Keratinocyte (primary cell): ENCODE data around the gene SCAMP4. TPM values are rescaled to one million over a fixed set of nuclear protein-coding genes. Genes with fewer than 3 reads are reported as not detected.

ENCODE experiments used
- DNase-seq: peaks from one replicate; pipeline ENCODE4 v3.0.0-alpha.2; 2011; ENCODE audit warnings: low read depth, missing footprints, low spot score
- FAIRE-seq: peaks from 2 replicates; lab custom pipeline; 2011; peaks lifted over from hg19 to GRCh38; lab: Jason Lieb, UNC
- H2AFZ ChIP-seq: 2 replicates; pipeline ENCODE4 v1.6.0; 2012; ENCODE audit warnings: low read length, control low read depth, inconsistent platforms; ENCODE audit not compliant: control insufficient read depth
- H3K27ac ChIP-seq: 2 replicates; pipeline ENCODE4 v1.5.1; 2011; ENCODE audit warnings: low read length; ENCODE audit not compliant: control insufficient read depth, insufficient read depth
- H3K27me3 ChIP-seq: 3 replicates; pipeline ENCODE4 v1.6.0; 2011; ENCODE audit warnings: low read length; ENCODE audit not compliant: control insufficient read depth, insufficient read depth; ENCODE audit errors: extremely low read depth
- H3K36me3 ChIP-seq, 2 experiments: 2 replicates in 1 of 2; 3 replicates in 1 of 2; pipeline ENCODE4 v1.5.1; 2011; ENCODE audit warnings: low read length in 2 of 2, mild to moderate bottlenecking in 1 of 2; ENCODE audit not compliant: control insufficient read depth in 2 of 2, insufficient read depth in 2 of 2; ENCODE audit errors: extremely low read depth in 1 of 2
- H3K4me1 ChIP-seq: 3 replicates; pipeline ENCODE4 v1.5.1; 2011; ENCODE audit warnings: low read length; ENCODE audit not compliant: control insufficient read depth, insufficient read depth; ENCODE audit errors: extremely low read depth
- H3K4me2 ChIP-seq: 3 replicates; pipeline ENCODE4 v1.6.0; 2011; ENCODE audit warnings: low read depth, low read length; ENCODE audit not compliant: control insufficient read depth, insufficient read depth; ENCODE audit errors: extremely low read depth
- H3K4me3 ChIP-seq, 3 experiments: fragments of 200-600 bp in 1 of 3; sonication (generic) in 1 of 3; 2 replicates in 2 of 3; 3 replicates in 1 of 3; pipeline ENCODE4 v1.5.1; 2011 to 2016; ENCODE audit warnings: low read length in 3 of 3, mild to moderate bottlenecking in 3 of 3, control low read depth in 2 of 3, inconsistent platforms in 1 of 3, low read depth in 1 of 3, mixed read lengths in 1 of 3, mixed run types in 1 of 3, moderate library complexity in 1 of 3; ENCODE audit not compliant: control insufficient read depth in 2 of 3, insufficient read depth in 2 of 3; ENCODE audit errors: extremely low read depth in 1 of 3
- H3K79me2 ChIP-seq: 2 replicates; pipeline ENCODE4 v1.6.0; 2012; ENCODE audit warnings: low read length; ENCODE audit not compliant: control insufficient read depth, insufficient read depth
- H3K9ac ChIP-seq: 3 replicates; pipeline ENCODE4 v1.6.0; 2011; ENCODE audit warnings: low read length; ENCODE audit not compliant: control insufficient read depth, insufficient read depth; ENCODE audit errors: extremely low read depth
- H3K9me1 ChIP-seq: 3 replicates; pipeline ENCODE4 v1.6.0; 2011; ENCODE audit warnings: low read length; ENCODE audit not compliant: control insufficient read depth, insufficient read depth; ENCODE audit errors: extremely low read depth
- H3K9me3 ChIP-seq: 2 replicates; pipeline ENCODE4 v1.5.1; 2012; ENCODE audit warnings: low read depth, low read length; ENCODE audit not compliant: control insufficient read depth
- H4K20me1 ChIP-seq: 3 replicates; pipeline ENCODE4 v1.6.0; 2011; ENCODE audit warnings: low read length; ENCODE audit not compliant: control insufficient read depth, insufficient read depth; ENCODE audit errors: extremely low read depth
- CTCF ChIP-seq, 3 experiments: IDR thresholded peaks in 1 of 3; conservative IDR thresholded peaks in 1 of 3; optimal IDR thresholded peaks in 1 of 3; 2 replicates in 2 of 3; 3 replicates in 1 of 3; pipeline versions ENCODE3 to v1.5.1; 2011; ENCODE audit warnings: low read length in 3 of 3, mild to moderate bottlenecking in 3 of 3, moderate library complexity in 2 of 3, control low read depth in 1 of 3, inconsistent platforms in 1 of 3; ENCODE audit not compliant: insufficient read depth in 2 of 3; ENCODE audit errors: extremely low read depth in 1 of 3
- EZH2 ChIP-seq: IDR thresholded peaks from one replicate; pipeline ENCODE4 v1.6.1; 2012; ENCODE audit warnings: inconsistent platforms, mild to moderate bottlenecking, low read length, moderate library complexity
- dilution Hi-C: fragments of 300-500 bp; cut with MboI; formaldehyde crosslinking; loops from one replicate; pipeline ENCODE4 v1.7.0; 2020; ENCODE audit warnings: low sequenced_read_pairs; ENCODE audit not compliant: extremely low pct_ligation_motif_present
- polyA plus RNA-seq, 5 experiments: library from polyadenylated mRNA; depleted of rRNA in 3 of 5; stranded (reverse) in 3 of 5; stranded (forward) in 1 of 5; unstranded in 1 of 5; fragments of >200 nt; gene quantifications; 1 replicate in 1 of 5; 2 replicates in 3 of 5; 3 replicates in 1 of 5; pipeline versions ENCODE4 v1.2.1 to v1.2.3, GENCODE V29; 2011 to 2012; ENCODE audit warnings: missing spikeins in 2 of 5, low read depth in 1 of 5, low replicate concordance in 1 of 5

Gene SCAMP4
- polyA plus RNA-seq, 1 donor (not counting 4 experiments of a cell fraction or from before 2014, with no cell fraction given): 4.8 TPM

GRCh38 chr19:1856345-1856697 is 48.9 kb upstream of the SCAMP4 start:
- peak overlapping the region; percentile 33 to 68 (median 59) for H3K4me3 ChIP-seq
- no peak for DNase-seq
- H3K79me2 ChIP-seq: peaks cover 84% of the 10 kb centered on the region
- FAIRE-seq: no peak
- peaks cover 16% of the 10 kb centered on the region for H4K20me1 ChIP-seq
- peaks cover 0 to 1% of the 10 kb centered on the region in 2 experiments for H3K36me3 ChIP-seq
- no peak overlapping the region for H2AFZ ChIP-seq
- no peaks in the 10 kb centered on the region for H3K27me3 ChIP-seq
- H3K9me1 ChIP-seq: no peaks in the 10 kb centered on the region
- dilution Hi-C loops: no loop called here
- peak overlapping the region; percentile 96 for H3K4me2 ChIP-seq
- peak overlapping the region; percentile 69 for H3K9ac ChIP-seq
- TF ChIP-seq EZH2: no peak
- no peak for TF ChIP-seq CTCF (optimal IDR thresholded peaks at IDR 0.05 in 1 of 3, IDR thresholded peaks at IDR 0.05 in 1 of 3, conservative IDR thresholded peaks at IDR 0.05 in 1 of 3; ENCODE audit: extremely low read depth in 1 of 3, insufficient read depth in 2 of 3, low read length in 3 of 3)
- no peaks in the 10 kb centered on the region for H3K9me3 ChIP-seq
- H3K4me1 ChIP-seq: peaks cover 70% of the 10 kb centered on the region
- peak overlapping the region; percentile 71 for H3K27ac ChIP-seq

DNA sequence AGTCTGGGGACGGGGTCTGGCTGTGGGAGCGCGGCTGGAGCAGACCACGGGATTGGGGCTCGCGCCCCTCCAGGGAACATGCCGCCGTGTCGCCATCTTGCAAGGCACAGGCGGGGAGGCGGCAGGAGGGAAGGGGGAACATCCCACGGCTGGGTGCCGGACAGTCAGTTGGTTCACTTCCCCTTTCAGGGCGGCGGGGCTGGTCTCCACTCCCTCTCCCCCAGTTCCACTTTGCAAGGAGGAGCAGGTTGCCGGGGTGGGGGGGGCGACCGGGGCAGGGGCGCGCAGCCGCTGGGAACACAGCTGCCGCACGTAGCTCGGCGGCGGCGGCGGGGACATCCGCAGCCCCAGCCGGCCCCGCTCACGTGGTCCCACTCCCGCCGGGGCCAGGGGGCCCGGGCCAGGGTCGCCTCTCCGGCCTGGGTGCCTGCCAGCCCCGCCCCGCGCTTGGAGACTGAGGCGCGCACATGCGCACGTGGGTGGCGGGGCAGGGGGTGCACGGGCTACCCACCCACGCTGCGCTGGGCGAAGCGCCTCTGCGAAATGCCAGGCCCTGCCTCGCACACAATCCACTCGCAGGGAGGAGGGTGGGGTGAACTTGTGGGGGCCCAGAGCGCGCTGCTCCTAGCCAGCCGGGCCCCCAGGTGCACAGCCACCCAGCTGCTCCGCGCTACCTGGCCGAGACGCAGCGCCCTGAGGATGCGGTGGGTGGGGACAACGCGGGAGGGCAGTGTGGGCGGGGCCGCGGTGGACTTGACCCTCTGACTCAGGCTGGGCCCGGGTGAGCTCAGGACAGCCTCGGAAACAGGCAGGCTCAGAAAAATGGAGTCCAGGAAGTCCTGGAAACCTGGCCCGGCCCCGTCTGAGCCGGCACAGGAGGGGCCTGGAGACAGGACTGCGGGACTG is 48.2 kb upstream of the SCAMP4 start:
- TF ChIP-seq EZH2: no peak
- TF ChIP-seq CTCF (optimal IDR thresholded peaks at IDR 0.05 in 1 of 3, IDR thresholded peaks at IDR 0.05 in 1 of 3, conservative IDR thresholded peaks at IDR 0.05 in 1 of 3; ENCODE audit: extremely low read depth in 1 of 3, insufficient read depth in 2 of 3, low read length in 3 of 3): no peak
- Histone ChIP-seq H3K27me3 (no peaks in the 10 kb centered on the region), H3K4me3 (peak overlapping the region; percentile 33 to 68 (median 59)), H2AFZ (no peak overlapping the region), H3K27ac (peak overlapping the region; percentile 71), H3K36me3 (no peaks in the 10 kb centered on the region), H4K20me1 (peaks cover 20% of the 10 kb centered on the region), H3K4me2 (peak overlapping the region; percentile 96), H3K4me1 (peaks cover 75% of the 10 kb centered on the region), H3K9me3 (no peaks in the 10 kb centered on the region), H3K9me1 (no peaks in the 10 kb centered on the region), H3K79me2 (peaks cover 90% of the 10 kb centered on the region), H3K9ac (peak overlapping the region; percentile 69)
- FAIRE-seq: peak; percentile 82
- DNase-seq: no peak
- dilution Hi-C loops: no loop called here
